RWPE1 (cell line): ENCODE results near the gene SCN8A.

Source experiments
- CTCF ChIA-PET: fragments of 350-600 bp; sonication (Branson Sonifier 250); formaldehyde crosslinking; extraction: SDS; loops from one replicate; lab custom pipeline; 2021; lab: Yijun Ruan, JAX
- POLR2A ChIA-PET: fragments of 400-600 bp; formaldehyde crosslinking; extraction: SDS; loops from one replicate; lab custom pipeline; 2020; ENCODE audit warnings: antibody characterized with exemption; ENCODE audit not compliant: low non-redundant PET; lab: Yijun Ruan, JAX
- DNase-seq: peaks from one replicate; pipeline ENCODE4 v3.0.0; 2012; ENCODE audit warnings: low spot score
- H3K27ac ChIP-seq: fragments of 450-650 bp; 2 replicates; pipeline ENCODE4 v1.5.1; 2017
- CTCF ChIP-seq: fragments of 450-650 bp; conservative IDR thresholded peaks from 2 replicates; pipeline ENCODE4 v1.5.1; 2017; ENCODE audit warnings: low read depth, mild to moderate bottlenecking

Gene SCN8A

DNA sequence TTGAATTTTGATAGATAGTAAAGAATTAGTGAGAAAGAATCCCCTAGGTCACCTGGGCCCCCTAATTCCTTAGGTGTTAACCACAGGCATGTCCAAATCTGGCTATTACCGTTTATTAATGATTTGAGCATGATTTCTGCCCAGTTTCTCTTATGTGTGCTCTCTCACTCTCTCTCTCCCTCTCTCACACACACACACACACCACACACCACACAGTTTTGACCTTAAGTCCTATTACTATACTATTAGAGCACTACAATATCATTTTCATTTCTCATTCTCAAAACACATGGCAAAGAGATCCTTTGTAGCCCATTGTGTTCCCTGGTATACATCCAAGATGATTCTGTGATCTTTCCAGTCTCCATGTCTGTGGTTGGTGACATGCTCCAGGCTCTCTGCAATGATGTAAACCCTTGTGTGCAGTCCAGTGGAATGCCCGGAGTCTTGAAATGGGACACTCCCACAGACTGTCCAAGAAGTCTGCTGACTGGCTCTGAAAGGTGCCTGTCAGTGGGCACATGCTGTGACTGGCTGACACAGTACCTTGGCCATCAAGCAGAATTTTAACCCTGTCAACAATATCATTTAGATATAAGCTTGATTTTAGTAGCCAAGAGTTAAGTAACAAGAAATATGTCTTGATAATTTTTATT is 161.3 kb downstream of the SCN8A start:
- peak; percentile 34 for DNase-seq
- TF ChIP-seq CTCF, result no peak
- no peak overlapping the region for H3K27ac ChIP-seq
- POLR2A ChIA-PET, result no interaction called here
- CTCF ChIA-PET, result no interaction called here

DNA sequence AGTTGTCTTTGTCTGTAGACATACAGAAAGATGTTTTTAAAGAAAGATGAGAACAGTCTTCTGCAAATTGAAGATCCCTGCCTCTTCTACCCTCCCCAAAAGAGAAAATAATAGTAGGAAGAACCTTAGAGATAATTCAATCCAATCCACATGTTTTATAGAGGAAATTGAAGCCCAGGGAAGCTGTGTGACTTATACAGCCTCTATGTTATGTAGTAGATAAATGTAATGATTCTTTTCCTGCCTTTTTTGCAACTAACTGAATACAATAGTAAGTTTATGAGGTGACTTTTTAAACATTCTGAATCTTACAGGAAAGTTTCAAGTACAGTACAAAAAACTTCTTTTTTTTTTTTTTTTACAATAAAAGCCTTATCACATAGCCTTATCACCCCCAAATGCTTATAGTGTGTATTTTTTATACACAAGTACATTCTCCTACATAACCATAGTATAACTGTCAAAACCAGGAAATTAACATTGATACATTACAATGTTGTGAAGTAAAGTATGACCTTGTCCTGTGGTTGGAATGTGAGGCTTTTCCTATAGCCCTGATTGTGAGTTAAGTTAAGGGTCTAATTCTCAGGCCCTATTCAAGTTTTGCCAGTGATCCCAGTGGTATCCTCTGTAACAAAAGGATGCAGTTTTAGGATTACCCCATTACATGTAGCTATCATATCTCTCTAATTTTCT is 163.1 kb downstream of the SCN8A start:
- H3K27ac ChIP-seq, result no peak overlapping the region
- no peak for DNase-seq
- no peak for TF ChIP-seq CTCF
- ChIA-PET POLR2A (no interaction called here), CTCF (no interaction called here)

GRCh38 chr12:51755251-51755650 is 164.2 kb downstream of the SCN8A start:
- ChIA-PET POLR2A (interaction anchor here (0.6 kb wide), 1 partner anchor 259 kb away, joined by 3 read pairs; no protein-coding TSS in a partner anchor), CTCF (interaction anchor here (0.5 kb wide), 1 partner anchor 24 kb away, joined by 3 read pairs; no protein-coding TSS in a partner anchor)
- H3K27ac ChIP-seq, result no peak overlapping the region
- no peak for DNase-seq
- TF ChIP-seq CTCF, result no peak

- TF ChIP-seq CTCF, result no peak
- CTCF ChIA-PET, result no interaction called here
- no peak overlapping the region for H3K27ac ChIP-seq
- POLR2A ChIA-PET, result no interaction called here
- DNase-seq, result no peak
Measured at GRCh38 chr12:51759175-51759574, 168.1 kb downstream of the SCN8A start.

DNA sequence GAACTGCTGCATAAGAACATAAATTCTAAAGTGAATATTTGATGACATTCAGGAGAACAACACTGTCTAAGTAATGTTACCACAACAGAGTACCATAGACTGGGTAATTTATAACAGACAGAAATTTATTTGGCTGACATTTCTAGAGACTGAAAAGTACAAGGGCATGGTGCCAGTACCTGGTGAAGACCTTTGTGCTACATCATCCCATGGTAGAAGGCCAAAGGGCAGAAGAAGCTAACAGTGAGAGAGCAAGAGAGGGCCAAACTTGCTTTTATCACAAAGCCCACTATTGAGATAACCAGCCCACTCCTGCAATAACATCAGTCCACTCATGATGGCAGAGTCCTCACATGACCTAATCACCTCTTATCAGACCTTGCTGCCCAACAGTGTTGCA is 168.7 kb downstream of the SCN8A start:
- ChIA-PET CTCF (no interaction called here), POLR2A (no interaction called here)
- no peak for DNase-seq

DNA sequence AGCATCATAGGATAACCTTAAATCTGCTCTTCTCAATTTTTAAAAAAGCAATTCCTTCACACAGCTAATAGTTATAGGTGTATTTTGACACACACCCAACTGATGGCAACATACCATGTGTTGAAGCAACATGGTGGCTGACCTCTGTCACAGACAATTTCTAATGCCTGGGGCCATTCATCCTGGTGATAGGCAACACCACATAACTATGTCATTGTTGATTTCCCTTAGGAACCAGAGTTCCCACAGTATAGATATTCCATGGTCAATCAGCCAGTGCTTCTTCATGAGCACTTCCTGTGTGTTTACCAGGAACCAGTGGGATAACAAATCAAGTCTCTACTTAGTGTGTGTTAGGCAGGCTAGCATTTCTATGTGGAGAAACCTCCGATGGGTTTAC is 169.2 kb downstream of the SCN8A start:
- H3K27ac ChIP-seq, result no peak overlapping the region
- ChIA-PET CTCF (no interaction called here), POLR2A (no interaction called here)
- no peak for TF ChIP-seq CTCF
- DNase-seq, result no peak

More for the DNA sequence above, 168.7 kb downstream of the SCN8A start:
- no peak for TF ChIP-seq CTCF
- no peak overlapping the region for H3K27ac ChIP-seq
